Breast epithelium (tissue), 3 donors: ENCODE data around the gene DHRS11.

Source experiments
- POLR2A ChIP-seq: fragments of 450-650 bp; IDR thresholded peaks from one replicate; pipeline ENCODE4 v1.6.1; 2016; ENCODE audit warnings: antibody characterized with exemption, mild to moderate bottlenecking, moderate library complexity
- POLR2AphosphoS5 ChIP-seq, 3 donors: sonication (generic); formaldehyde crosslinking; IDR thresholded peaks; one replicate each; pipeline ENCODE4 v1.6.1; 2017; ENCODE audit warnings: antibody characterized with exemption in 3 of 3
- TF ChIP-seq, protein P1 (sequence below), 3 donors: fragments of 450-650 bp; IDR thresholded peaks; one replicate each; pipeline ENCODE4 v1.5.1; 2016 to 2017; ENCODE audit warnings: antibody characterized with exemption in 3 of 3, mild to moderate bottlenecking in 3 of 3, moderate library complexity in 3 of 3

DNA sequence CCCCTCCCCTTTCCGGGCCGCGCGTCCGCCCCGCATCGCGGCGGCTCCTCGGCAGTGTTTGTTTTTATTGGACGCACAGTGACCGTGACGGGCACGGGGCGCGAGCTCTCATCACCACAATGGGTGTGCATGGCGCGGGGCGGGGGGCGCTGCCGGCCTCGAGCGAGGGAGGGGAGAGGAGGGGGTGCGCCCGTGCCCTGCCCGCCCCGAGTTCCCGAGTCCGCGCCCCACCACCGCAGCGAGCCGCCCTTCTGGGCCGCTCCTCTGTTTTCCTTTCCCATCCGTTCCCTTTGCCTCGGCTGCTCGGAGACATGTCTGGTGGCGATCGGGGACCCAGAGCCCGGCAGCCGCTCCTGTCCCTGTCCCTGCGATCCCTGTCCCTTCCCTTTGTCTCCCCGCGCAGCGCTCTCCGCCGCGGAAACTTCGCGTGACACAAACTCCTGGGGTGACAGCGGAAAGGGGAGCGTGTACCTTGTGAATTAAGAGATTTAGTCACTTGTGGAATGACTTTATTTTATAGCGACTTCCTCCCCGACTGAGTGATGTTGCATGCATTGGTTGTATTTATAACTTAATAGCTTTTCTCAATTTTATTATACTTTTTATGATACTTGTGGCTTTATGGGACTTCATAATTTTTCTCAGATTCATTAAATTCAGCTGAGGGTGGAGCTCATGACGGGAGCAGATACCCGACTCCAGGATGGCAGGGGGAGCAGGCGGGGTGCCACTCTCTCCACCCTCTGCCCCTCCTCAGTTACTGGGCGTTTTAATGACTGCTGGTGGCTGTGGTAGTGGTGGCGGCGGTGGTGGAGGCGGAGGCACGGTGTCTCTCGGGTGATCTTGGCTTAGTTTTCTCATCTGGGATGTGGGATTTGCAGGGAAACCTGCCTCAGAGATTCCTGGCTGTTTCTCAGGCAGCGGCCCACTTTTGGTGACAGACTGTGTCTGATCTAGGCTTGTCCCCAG, 50.5 kb downstream of the DHRS11 start:
- no peak for TF ChIP-seq POLR2A
- TF ChIP-seq, protein P1, sequence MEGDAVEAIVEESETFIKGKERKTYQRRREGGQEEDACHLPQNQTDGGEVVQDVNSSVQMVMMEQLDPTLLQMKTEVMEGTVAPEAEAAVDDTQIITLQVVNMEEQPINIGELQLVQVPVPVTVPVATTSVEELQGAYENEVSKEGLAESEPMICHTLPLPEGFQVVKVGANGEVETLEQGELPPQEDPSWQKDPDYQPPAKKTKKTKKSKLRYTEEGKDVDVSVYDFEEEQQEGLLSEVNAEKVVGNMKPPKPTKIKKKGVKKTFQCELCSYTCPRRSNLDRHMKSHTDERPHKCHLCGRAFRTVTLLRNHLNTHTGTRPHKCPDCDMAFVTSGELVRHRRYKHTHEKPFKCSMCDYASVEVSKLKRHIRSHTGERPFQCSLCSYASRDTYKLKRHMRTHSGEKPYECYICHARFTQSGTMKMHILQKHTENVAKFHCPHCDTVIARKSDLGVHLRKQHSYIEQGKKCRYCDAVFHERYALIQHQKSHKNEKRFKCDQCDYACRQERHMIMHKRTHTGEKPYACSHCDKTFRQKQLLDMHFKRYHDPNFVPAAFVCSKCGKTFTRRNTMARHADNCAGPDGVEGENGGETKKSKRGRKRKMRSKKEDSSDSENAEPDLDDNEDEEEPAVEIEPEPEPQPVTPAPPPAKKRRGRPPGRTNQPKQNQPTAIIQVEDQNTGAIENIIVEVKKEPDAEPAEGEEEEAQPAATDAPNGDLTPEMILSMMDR (IDR thresholded peaks at IDR 0.05): no peak
- no peak for TF ChIP-seq POLR2AphosphoS5 (IDR thresholded peaks at IDR 0.05)
